HG02678 (cell line): Measurements from ENCODE around the gene SLF1.

Experiments used
- ATAC-seq: cut with Tn5 transposase; IDR thresholded peaks from one replicate; pipeline ENCODE4 v1.9.1; 2021; ENCODE audit warnings: mild to moderate bottlenecking, moderate library complexity; ENCODE audit not compliant: unreplicated experiment

SLF1 gene

DNA sequence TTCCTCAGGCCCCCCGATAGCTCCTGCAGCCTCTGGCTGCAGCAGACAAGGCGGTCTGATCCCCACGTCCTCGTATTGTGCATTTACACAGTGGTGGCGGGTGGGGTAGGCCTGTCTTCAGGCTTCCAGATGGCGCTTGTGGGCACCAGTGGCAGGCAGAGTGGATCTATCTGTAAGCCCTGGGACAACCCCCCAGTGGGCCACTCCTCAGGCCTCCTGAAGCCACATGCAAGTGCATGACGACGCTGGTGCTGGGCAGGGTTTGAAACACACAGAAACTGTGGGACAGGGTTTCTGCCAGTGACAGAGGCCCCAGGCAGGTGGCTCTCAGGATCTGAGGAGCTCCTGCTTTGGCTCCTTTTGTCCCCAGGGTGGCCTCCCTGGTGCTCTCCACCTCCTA is 42.0 kb downstream of the SLF1 start:
- no peak for ATAC-seq

GRCh38 chr5:94661086-94661485 is 42.6 kb downstream of the SLF1 start:
- no peak for ATAC-seq

DNA sequence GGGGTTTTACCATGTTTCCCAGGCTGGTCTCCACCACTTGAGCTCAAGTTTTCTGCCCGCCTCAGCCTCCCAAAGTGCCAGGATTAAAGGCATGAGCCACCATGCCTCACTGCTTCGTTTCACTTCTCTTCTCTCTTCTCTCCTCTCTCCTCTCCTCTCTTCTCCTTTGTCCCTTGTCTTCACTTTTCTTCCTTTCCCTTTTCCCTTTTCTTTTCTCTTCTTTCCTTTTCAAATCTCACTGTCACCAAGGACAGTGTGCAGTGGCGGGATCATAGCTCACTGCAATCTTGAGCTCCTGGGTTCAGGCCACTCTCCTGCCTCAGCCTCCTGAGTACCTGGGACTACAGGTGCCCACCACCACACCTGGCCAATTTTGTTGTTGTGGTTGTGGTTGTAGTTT is 49.5 kb downstream of the SLF1 start:
- no peak for ATAC-seq

DNA sequence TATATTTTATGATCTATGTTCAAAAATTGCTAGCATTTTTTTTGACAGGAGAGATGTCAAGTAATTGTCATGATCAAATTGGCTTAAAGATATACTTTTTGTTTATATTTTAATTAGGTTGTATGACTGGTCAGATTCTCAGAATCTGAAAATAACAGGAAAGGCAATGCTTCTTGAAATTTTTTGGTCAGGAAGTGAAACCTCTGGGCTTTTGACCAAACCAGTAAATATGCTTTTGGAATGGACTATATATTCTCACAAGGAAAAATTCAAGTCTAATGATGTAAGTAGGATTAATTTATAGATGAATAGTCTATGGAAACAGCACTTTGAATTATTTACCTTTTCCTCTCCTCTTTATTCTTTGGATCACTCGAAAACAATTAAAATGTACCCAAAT is 52.3 kb downstream of the SLF1 start:
- ATAC-seq, result no peak

GRCh38 chr5:94672746-94673145 is 54.3 kb downstream of the SLF1 start:
- ATAC-seq, result no peak

- no peak for ATAC-seq
Observed at GRCh38 chr5:94674490-94675382, 56.3 kb downstream of the SLF1 start.

GRCh38 chr5:94675965-94676618 is 57.6 kb downstream of the SLF1 start:
- no peak for ATAC-seq

GRCh38 chr5:94682814-94683520 is 64.5 kb downstream of the SLF1 start:
- ATAC-seq, result no peak

DNA sequence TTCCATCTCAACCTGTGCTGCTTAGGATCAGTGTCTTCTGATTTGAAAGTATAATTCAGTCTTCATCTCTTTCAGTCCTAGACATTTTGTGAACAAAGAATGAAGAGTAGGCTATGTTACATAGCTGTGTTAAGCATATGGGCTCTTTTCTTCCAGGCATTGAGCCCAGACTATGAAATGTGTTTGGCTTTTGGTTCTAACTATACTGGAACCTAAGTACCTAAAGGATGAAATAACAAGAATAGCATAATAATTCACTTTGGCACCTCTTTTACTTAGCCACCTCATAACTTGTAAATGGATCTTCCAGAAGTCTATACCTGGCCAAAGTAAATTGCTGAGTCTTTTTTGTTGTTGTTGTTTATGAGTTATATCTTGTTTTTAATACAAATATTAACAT is 71.4 kb downstream of the SLF1 start:
- no peak for ATAC-seq

- no peak for ATAC-seq
Observed at GRCh38 chr5:94690778-94691177, 72.3 kb downstream of the SLF1 start.

GRCh38 chr5:94691291-94691690 is 72.8 kb downstream of the SLF1 start:
- ATAC-seq, result no peak

GRCh38 chr5:94691949-94692348 is 73.5 kb downstream of the SLF1 start:
- ATAC-seq, result no peak

- ATAC-seq, result no peak
Observed at GRCh38 chr5:94692581-94692980, 74.1 kb downstream of the SLF1 start.

DNA sequence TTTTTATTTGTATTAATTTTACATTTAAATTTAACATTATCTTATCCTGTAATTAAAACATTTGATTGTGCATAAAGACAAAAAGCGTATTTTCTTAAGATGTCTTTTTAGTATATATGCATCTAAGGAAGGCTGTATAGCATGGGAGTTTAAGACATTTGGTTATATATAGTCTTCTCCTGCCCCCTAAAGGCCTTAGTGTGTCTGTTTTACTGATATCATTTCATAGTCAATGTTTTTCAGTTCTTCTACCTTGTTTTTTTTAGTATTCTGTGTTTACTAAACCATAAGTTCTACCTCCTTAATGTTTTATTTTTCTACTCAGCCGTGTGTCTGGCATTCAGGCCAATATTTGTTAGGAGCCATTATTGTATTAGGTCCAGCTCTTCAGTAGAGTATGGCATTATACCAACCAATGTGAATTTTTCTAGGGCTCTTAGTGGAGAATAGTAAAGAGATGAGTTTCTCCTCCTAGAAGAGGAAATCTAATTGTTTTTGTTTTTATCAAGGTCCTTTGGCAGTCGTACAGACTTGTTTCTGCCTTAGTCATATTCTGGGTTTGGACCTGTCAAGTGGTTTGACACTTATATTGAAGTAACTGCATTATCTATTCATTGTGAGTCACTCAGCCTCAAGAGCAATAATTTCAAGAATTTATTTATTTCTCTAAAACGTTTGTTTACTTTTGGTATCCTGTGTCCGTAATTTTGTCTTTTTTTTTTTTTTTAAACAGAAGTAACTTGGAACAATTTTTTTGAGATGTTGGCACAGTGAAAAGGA is 74.8 kb downstream of the SLF1 start:
- ATAC-seq, result peak; percentile 79

DNA sequence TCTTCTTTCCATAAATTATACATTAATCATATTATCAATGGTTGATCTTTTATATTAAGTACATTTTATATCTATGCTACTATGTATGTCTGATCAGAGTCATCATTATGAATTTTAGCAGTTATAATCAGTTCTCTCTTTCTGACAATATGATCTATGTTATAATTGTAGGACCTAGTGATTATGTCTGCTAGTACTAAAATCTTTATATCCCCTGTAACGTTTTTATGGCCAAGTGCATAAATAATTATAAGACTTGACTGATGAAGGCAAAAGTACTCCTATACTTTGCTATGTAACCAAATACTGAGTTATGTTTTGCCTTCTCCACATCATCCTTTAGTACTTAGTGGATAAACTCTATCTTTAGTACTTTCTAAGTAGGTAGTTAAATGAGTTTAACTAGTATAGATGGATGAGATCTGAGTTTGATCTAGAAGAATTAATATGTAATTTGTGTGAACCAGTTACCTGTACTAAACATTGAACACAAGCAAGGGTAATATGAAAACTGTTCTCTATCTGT is 75.4 kb downstream of the SLF1 start:
- ATAC-seq, result no peak

GRCh38 chr5:94694671-94695070 is 76.2 kb downstream of the SLF1 start:
- no peak for ATAC-seq

GRCh38 chr5:94698197-94698596 is 79.7 kb downstream of the SLF1 start:
- ATAC-seq, result no peak

DNA sequence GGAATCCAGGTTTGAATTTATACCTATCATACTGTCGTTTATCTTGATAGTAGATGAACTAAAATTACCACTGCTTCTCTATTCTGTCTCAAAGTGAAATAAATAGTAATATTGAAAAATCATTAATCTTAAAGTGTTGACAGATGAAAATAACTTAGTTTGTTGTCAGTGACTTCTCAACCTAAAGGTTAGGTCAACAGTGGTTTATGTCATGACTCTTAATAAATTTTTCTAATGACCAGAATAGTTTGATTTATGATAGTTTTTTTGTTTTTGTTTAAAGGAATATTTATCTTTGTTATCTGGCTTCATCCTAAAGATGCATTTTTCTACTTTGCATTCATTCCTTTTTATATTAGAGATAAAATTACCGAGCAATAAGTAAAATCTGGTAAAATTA is 81.1 kb downstream of the SLF1 start:
- no peak for ATAC-seq

GRCh38 chr5:94700592-94700991 is 82.1 kb downstream of the SLF1 start:
- ATAC-seq, result peak; percentile 70

- ATAC-seq, result peak; percentile 62
Observed at GRCh38 chr5:94702729-94703128, 84.3 kb downstream of the SLF1 start.

- ATAC-seq, result no peak
Observed at GRCh38 chr5:94705427-94705826, 87.0 kb downstream of the SLF1 start.
